ENCODE data around the gene MPO.

DNA sequence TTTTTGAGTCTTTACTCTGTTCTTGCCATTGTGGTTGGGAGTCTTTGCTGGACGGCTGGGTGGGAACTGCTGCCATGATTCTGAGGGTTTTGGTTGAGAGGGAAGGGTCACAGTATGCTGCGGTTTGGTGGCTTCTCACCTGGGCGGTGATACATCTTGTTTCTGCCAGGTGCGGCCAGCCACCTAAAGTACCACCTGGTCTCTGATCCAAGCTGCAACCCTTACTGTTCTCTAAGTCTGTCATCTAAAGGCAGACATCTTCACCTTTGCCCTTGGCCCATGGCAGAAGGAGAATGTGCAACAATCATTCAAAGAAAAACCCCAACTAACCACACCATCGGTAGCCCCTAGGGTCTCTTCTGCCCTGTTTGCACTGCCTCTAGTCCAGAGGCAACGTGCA lies 19.6 kb upstream of the MPO start:
- TF ChIP-seq, protein P1, sequence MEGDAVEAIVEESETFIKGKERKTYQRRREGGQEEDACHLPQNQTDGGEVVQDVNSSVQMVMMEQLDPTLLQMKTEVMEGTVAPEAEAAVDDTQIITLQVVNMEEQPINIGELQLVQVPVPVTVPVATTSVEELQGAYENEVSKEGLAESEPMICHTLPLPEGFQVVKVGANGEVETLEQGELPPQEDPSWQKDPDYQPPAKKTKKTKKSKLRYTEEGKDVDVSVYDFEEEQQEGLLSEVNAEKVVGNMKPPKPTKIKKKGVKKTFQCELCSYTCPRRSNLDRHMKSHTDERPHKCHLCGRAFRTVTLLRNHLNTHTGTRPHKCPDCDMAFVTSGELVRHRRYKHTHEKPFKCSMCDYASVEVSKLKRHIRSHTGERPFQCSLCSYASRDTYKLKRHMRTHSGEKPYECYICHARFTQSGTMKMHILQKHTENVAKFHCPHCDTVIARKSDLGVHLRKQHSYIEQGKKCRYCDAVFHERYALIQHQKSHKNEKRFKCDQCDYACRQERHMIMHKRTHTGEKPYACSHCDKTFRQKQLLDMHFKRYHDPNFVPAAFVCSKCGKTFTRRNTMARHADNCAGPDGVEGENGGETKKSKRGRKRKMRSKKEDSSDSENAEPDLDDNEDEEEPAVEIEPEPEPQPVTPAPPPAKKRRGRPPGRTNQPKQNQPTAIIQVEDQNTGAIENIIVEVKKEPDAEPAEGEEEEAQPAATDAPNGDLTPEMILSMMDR (IDR thresholded peaks at IDR 0.05): no peak
- no peak for TF ChIP-seq EZH2 (IDR thresholded peaks at IDR 0.05; ENCODE audit: borderline replicate concordance, insufficient read depth, low read depth, low read length, poor library complexity, severe bottlenecking)
